Neural progenitor cell (in vitro differentiated cells): Measurements from ENCODE around the gene AHRR. TPM values are rescaled to one million over a fixed set of nuclear protein-coding genes. Genes with fewer than 3 reads are reported as not detected.

Experiments used
- DNase-seq: peaks from one replicate; pipeline ENCODE4 v3.0.0-alpha.2; 2016; ENCODE audit warnings: low spot score
- H2AFZ ChIP-seq: fragments of 200-600 bp; sonication (generic); replicated peaks from 2 replicates; pipeline ENCODE4 v1.6.1; 2016; ENCODE audit warnings: antibody characterized with exemption
- H3F3A ChIP-seq: fragments of 200-600 bp; sonication (generic); 2 replicates; pipeline ENCODE4 v1.6.1; 2016; ENCODE audit warnings: antibody characterized with exemption, low read depth
- H3K27ac ChIP-seq: fragments of 200-600 bp; sonication (generic); 2 replicates; pipeline ENCODE4 v1.5.1; 2016; ENCODE audit warnings: mild to moderate bottlenecking
- H3K27me3 ChIP-seq: fragments of 200-600 bp; sonication (generic); 2 replicates; pipeline ENCODE4 v1.6.1; 2016; ENCODE audit warnings: mild to moderate bottlenecking, moderate library complexity
- H3K36me3 ChIP-seq: fragments of 200-600 bp; sonication (generic); 2 replicates; pipeline ENCODE4 v1.5.1; 2016
- H3K4me1 ChIP-seq: fragments of 200-600 bp; sonication (generic); 2 replicates; pipeline ENCODE4 v1.6.1; 2016; ENCODE audit warnings: mixed run types
- H3K4me2 ChIP-seq: fragments of 200-600 bp; sonication (generic); 2 replicates; pipeline ENCODE4 v1.6.1; 2016
- H3K4me3 ChIP-seq: fragments of 200-600 bp; sonication (generic); 2 replicates; pipeline ENCODE4 v1.5.1; 2016
- H3K79me2 ChIP-seq: fragments of 200-600 bp; sonication (generic); 2 replicates; pipeline ENCODE4 v1.6.1; 2016; ENCODE audit warnings: low read depth
- H3K9ac ChIP-seq: fragments of 200-600 bp; sonication (generic); 2 replicates; pipeline ENCODE4 v1.6.1; 2016
- H3K9me3 ChIP-seq: fragments of 200-600 bp; sonication (generic); 2 replicates; pipeline ENCODE4 v1.5.1; 2016; ENCODE audit warnings: low read depth
- H4K20me1 ChIP-seq: fragments of 200-600 bp; sonication (generic); 2 replicates; pipeline ENCODE4 v1.6.1; 2016; ENCODE audit warnings: low read depth
- H3K27ac Mint-ChIP-seq: 3 replicates; pipeline ENCODE4 v1.8.0; 2021; ENCODE audit warnings: mixed read lengths
- H3K27me3 Mint-ChIP-seq: 2 replicates; pipeline ENCODE4 v1.8.0; 2022; ENCODE audit warnings: low read depth, mild to moderate bottlenecking, inconsistent platforms, moderate library complexity, mixed read lengths; ENCODE audit not compliant: insufficient read depth
- H3K36me3 Mint-ChIP-seq: 3 replicates; pipeline ENCODE4 v1.8.0; 2021; ENCODE audit warnings: mixed read lengths
- H3K4me1 Mint-ChIP-seq: 3 replicates; pipeline ENCODE4 v1.8.0; 2021; ENCODE audit warnings: mixed read lengths
- H3K4me3 Mint-ChIP-seq: 3 replicates; pipeline ENCODE4 v1.8.0; 2021; ENCODE audit warnings: mild to moderate bottlenecking, moderate library complexity, mixed read lengths
- H3K9me3 Mint-ChIP-seq: 3 replicates; pipeline ENCODE4 v1.8.0; 2020; ENCODE audit warnings: mixed read lengths
- CTCF ChIP-seq: fragments of 200-600 bp; sonication (generic); IDR thresholded peaks from 2 replicates; pipeline ENCODE4 v1.5.1; 2017; ENCODE audit warnings: antibody characterized with exemption, mild to moderate bottlenecking
- EZH2 ChIP-seq: fragments of 200-600 bp; sonication (generic); IDR thresholded peaks from 2 replicates; pipeline ENCODE4 v1.6.1; 2017; ENCODE audit warnings: antibody characterized with exemption, mild to moderate bottlenecking, moderate library complexity
- EZH2phosphoT487 ChIP-seq: fragments of 200-600 bp; sonication (generic); IDR thresholded peaks from 2 replicates; pipeline ENCODE4 v1.6.1; 2017; ENCODE audit warnings: antibody characterized with exemption
- total RNA-seq: library from RNA; depleted of rRNA; stranded (reverse); fragments of >200 nt; gene quantifications from 2 replicates; pipeline ENCODE4 v1.2.3, GENCODE V29; 2015; ENCODE audit warnings: low replicate concordance

Gene AHRR
- total RNA-seq, 1 donor from 2014 or later = 0.34 TPM

- Mint-ChIP-seq H3K27me3 (peaks cover 24% of the 10 kb centered on the region), H3K27ac (no peak overlapping the region), H3K36me3 (no peaks in the 10 kb centered on the region), H3K4me3 (no peak overlapping the region), H3K4me1 (peaks cover 28% of the 10 kb centered on the region), H3K9me3 (peaks cover 2% of the 10 kb centered on the region)
- Histone ChIP-seq H3K27me3 (no peaks in the 10 kb centered on the region), H3F3A (no peaks in the 10 kb centered on the region), H3K9me3 (no peaks in the 10 kb centered on the region), H3K4me1 (no peaks in the 10 kb centered on the region), H3K9ac (no peak overlapping the region), H3K27ac (no peak overlapping the region), H4K20me1 (no peaks in the 10 kb centered on the region), H2AFZ (no peak overlapping the region), H3K4me2 (no peak overlapping the region), H3K4me3 (no peak overlapping the region), H3K36me3 (no peaks in the 10 kb centered on the region), H3K79me2 (no peaks in the 10 kb centered on the region)
- no peak for DNase-seq
- TF ChIP-seq EZH2phosphoT487 = no peak
- no peak for TF ChIP-seq EZH2
- TF ChIP-seq CTCF = no peak
Observed at GRCh38 chr5:421287-421880, 99.9 kb downstream of the AHRR start.

GRCh38 chr5:421901-422300 is 100.4 kb downstream of the AHRR start:
- TF ChIP-seq CTCF = no peak
- TF ChIP-seq EZH2phosphoT487 = no peak
- no peak for TF ChIP-seq EZH2
- Mint-ChIP-seq H3K4me3 (no peak overlapping the region), H3K27me3 (peaks cover 22% of the 10 kb centered on the region), H3K27ac (no peak overlapping the region), H3K4me1 (peaks cover 23% of the 10 kb centered on the region), H3K36me3 (no peaks in the 10 kb centered on the region), H3K9me3 (peaks cover 2% of the 10 kb centered on the region)
- DNase-seq = no peak
- no peaks in the 10 kb centered on the region for H3K9me3 ChIP-seq
- H3K79me2 ChIP-seq = no peaks in the 10 kb centered on the region
- H3F3A ChIP-seq = no peaks in the 10 kb centered on the region
- H3K4me2 ChIP-seq = no peak overlapping the region
- no peaks in the 10 kb centered on the region for H4K20me1 ChIP-seq
- no peaks in the 10 kb centered on the region for H3K36me3 ChIP-seq
- H3K27ac ChIP-seq = no peak overlapping the region
- no peak overlapping the region for H3K4me3 ChIP-seq
- H3K9ac ChIP-seq = no peak overlapping the region
- H3K4me1 ChIP-seq = no peaks in the 10 kb centered on the region
- H2AFZ ChIP-seq = no peak overlapping the region
- no peaks in the 10 kb centered on the region for H3K27me3 ChIP-seq

GRCh38 chr5:422323-423232 is 101.1 kb downstream of the AHRR start:
- H3F3A ChIP-seq = no peaks in the 10 kb centered on the region
- no peaks in the 10 kb centered on the region for H3K27me3 ChIP-seq
- DNase-seq = no peak
- H3K9me3 ChIP-seq = no peaks in the 10 kb centered on the region
- H3K36me3 Mint-ChIP-seq = no peaks in the 10 kb centered on the region
- H3K79me2 ChIP-seq = no peaks in the 10 kb centered on the region
- H3K4me1 ChIP-seq = no peaks in the 10 kb centered on the region
- H3K27ac ChIP-seq = no peak overlapping the region
- peaks cover 17% of the 10 kb centered on the region for H3K4me1 Mint-ChIP-seq
- no peaks in the 10 kb centered on the region for H3K36me3 ChIP-seq
- H3K9ac ChIP-seq = no peak overlapping the region
- H4K20me1 ChIP-seq = no peaks in the 10 kb centered on the region
- no peak overlapping the region for H3K4me2 ChIP-seq
- peaks cover 22% of the 10 kb centered on the region for H3K27me3 Mint-ChIP-seq
- H3K27ac Mint-ChIP-seq = no peak overlapping the region
- H3K9me3 Mint-ChIP-seq = peaks cover 2% of the 10 kb centered on the region
- H3K4me3 ChIP-seq = no peak overlapping the region
- no peak overlapping the region for H2AFZ ChIP-seq
- no peak for TF ChIP-seq EZH2
- no peak for TF ChIP-seq EZH2phosphoT487
- no peak for TF ChIP-seq CTCF
- H3K4me3 Mint-ChIP-seq = no peak overlapping the region
